Prostate gland (tissue), 2 donors: ENCODE data around the gene RASGRP1.

Source experiments
- POLR2A ChIP-seq: fragments of 450-650 bp; IDR thresholded peaks from one replicate; pipeline ENCODE4 v1.6.1; 2016; ENCODE audit warnings: antibody characterized with exemption, mild to moderate bottlenecking
- POLR2AphosphoS5 ChIP-seq: sonication (generic); formaldehyde crosslinking; IDR thresholded peaks from one replicate; pipeline ENCODE4 v1.6.1; 2017; ENCODE audit warnings: antibody characterized with exemption
- TF ChIP-seq, protein P1 (sequence below), 4 experiments: fragments of 200-600 bp in 2 of 4; fragments of 450-650 bp in 2 of 4; sonication (generic) in 2 of 4; IDR thresholded peaks; 1 replicate in 3 of 4; 2 replicates in 1 of 4; pipeline ENCODE4 v1.5.1; 2016 to 2019; ENCODE audit warnings: antibody characterized with exemption in 4 of 4, mild to moderate bottlenecking in 2 of 4, moderate library complexity in 2 of 4

DNA sequence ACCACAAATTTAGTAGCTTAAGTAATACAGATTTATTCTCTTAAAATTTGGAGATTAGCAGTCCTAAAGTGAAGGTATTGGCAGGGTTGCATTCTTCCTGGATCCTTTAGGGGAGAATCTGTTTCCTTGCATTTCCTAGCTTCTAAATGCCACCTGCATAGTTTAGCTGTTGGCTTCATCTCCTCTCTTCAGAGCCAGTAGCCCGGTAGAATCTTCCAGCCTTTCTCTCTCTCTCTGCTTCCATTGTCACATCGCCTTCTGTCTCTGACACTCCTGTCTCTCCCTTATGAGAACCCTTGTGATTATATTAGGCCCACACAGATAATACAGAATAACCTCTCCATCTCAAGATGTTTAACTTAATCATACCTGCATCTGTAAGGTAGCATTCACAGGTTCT, 89.3 kb downstream of the RASGRP1 start:
- TF ChIP-seq, protein P1, sequence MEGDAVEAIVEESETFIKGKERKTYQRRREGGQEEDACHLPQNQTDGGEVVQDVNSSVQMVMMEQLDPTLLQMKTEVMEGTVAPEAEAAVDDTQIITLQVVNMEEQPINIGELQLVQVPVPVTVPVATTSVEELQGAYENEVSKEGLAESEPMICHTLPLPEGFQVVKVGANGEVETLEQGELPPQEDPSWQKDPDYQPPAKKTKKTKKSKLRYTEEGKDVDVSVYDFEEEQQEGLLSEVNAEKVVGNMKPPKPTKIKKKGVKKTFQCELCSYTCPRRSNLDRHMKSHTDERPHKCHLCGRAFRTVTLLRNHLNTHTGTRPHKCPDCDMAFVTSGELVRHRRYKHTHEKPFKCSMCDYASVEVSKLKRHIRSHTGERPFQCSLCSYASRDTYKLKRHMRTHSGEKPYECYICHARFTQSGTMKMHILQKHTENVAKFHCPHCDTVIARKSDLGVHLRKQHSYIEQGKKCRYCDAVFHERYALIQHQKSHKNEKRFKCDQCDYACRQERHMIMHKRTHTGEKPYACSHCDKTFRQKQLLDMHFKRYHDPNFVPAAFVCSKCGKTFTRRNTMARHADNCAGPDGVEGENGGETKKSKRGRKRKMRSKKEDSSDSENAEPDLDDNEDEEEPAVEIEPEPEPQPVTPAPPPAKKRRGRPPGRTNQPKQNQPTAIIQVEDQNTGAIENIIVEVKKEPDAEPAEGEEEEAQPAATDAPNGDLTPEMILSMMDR (IDR thresholded peaks at IDR 0.05): no peak
- TF ChIP-seq POLR2AphosphoS5 (no peak), POLR2A (no peak)
